ENCODE measurements around the gene ACKR1.
A peak's percentile ranks its signal among the peaks of the same experiment; 100 is the strongest.

Gene ACKR1

DNA sequence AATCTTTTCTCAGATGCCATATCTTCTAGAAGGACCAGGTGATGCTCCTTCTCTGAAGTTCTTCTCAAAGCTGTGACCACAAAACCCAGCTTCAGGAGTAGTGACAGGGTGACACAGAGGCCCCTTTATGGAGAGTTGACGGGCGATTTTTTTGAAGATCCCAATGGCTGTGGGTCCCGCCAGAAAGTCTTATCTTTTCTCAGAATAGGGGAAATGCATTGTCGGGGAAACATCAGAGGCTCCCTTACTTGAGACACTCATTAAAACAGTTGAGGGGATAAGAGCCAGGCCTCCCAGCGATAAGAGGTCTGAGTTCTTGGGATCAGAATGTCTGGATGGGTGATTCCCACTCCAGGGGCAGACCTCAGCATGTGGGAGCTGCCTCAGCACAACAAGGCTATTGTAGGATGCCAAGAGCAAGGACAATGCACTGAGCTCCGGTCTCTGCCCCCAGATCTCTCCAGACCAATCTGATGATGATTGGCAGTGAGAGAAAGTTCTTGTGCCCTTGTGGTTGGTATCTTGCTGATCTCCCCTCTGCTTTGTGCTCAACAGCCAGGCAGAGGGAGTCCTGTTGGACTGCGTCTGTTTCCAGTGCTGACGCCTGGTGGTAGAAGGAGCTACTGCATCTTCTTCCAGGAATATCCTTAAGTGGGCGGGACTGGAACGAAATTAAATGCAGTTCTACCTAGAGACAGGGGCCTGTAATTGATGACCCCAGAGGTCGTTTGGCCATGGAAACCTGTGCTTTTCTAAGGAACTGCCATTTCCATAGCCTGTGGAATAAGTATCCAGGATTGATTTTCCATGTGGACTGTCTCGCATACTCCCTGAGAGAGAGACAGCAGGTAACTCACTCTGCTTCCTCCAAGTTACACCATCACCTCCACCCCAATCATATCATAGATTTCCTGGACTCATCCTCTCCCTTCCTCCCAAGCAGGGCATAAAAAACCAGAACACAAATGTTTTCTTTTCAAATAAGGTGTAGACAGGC, 6.8 kb upstream of the ACKR1 start:
- no peak overlapping the region for H3K4me2 ChIP-seq (ENCODE audit: low read length, poor library complexity, severe bottlenecking)
- H4K8ac ChIP-seq (ENCODE audit: low read length): no peak overlapping the region
- H3K23ac ChIP-seq (ENCODE audit: low read length in 2 of 2): no peak overlapping the region
- no peak overlapping the region for H2BK5ac ChIP-seq (ENCODE audit: low read depth, low read length, poor library complexity, severe bottlenecking)
- H3K27me3 ChIP-seq (ENCODE audit: control insufficient read depth in 1 of 2, insufficient read depth in 1 of 2, low read length in 2 of 2): peaks cover 4 to 51% of the 10 kb centered on the region in 2 experiments
- H3K9ac ChIP-seq (ENCODE audit: low read length): no peak overlapping the region
- 45% methylated on average over 12 of the region's 12 CpGs for WGBS
- H2AK5ac ChIP-seq (ENCODE audit: low read length, severe bottlenecking): no peak overlapping the region
- no peaks in the 10 kb centered on the region for H3K4me1 ChIP-seq (ENCODE audit: control insufficient read depth, insufficient read depth, low read depth, low read length)
- no peak overlapping the region for H3K4me3 ChIP-seq (ENCODE audit: insufficient read depth in 1 of 2, low read depth in 1 of 2, low read length in 2 of 2)
- no peak overlapping the region for H4K91ac ChIP-seq (ENCODE audit: low read length)
- H3K4ac ChIP-seq (ENCODE audit: low read depth in 1 of 2, low read length in 2 of 2): no peak overlapping the region
- no peaks in the 10 kb centered on the region for H3K9me3 ChIP-seq (ENCODE audit: control insufficient read depth, low read length)
- no peak overlapping the region for H2BK12ac ChIP-seq (ENCODE audit: low read length in 2 of 2)
- no peak overlapping the region for H2AFZ ChIP-seq (ENCODE audit: low read depth, low read length)
- no peaks in the 10 kb centered on the region for H3K79me1 ChIP-seq (replicated peaks; ENCODE audit: low read length, poor library complexity, severe bottlenecking)
- no peak overlapping the region for H3K14ac ChIP-seq (ENCODE audit: low read length in 2 of 2)
- H3K36me3 ChIP-seq (ENCODE audit: control insufficient read depth in 1 of 2, insufficient read depth in 2 of 2, low read depth in 1 of 2, low read length in 2 of 2): no peaks in the 10 kb centered on the region
- H2BK120ac ChIP-seq (ENCODE audit: low read depth, low read length): no peak overlapping the region
- H2BK15ac ChIP-seq (ENCODE audit: low read depth, poor library complexity, severe bottlenecking): no peak overlapping the region
- H3K18ac ChIP-seq (ENCODE audit: low read depth in 1 of 2, low read length in 2 of 2): no peak overlapping the region
- no peak overlapping the region for H3K27ac ChIP-seq (ENCODE audit: low read length, poor library complexity, severe bottlenecking)
- peak; percentile 63 for DNase-seq

DNA sequence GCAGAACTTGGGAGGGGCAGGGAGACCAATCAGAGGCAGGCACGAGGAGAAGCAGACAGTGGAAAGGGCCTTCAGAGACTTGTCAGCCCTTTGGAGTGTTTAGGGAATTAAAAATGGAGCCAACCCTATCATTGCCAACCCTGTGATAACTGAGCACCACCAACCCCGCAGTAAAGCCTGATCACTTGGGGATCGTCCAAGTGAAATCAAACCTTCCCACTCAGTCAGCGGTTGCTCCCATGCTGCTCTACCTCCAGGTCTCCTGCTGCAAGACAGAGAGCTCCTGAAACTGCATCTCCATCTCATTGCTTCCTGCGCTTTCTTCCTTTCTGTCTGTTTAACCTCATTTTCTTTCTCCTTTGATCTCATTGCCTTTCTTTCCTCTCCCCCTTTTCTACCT, 4.8 kb upstream of the ACKR1 start:
- Histone ChIP-seq H2BK5ac (ENCODE audit: low read depth, low read length, poor library complexity, severe bottlenecking) (no peak overlapping the region), H3K27me3 (ENCODE audit: control insufficient read depth in 1 of 2, insufficient read depth in 1 of 2, low read length in 2 of 2) (peaks cover 12 to 63% of the 10 kb centered on the region in 2 experiments), H4K91ac (ENCODE audit: low read length) (no peak overlapping the region), H4K8ac (ENCODE audit: low read length) (no peak overlapping the region), H3K9me3 (ENCODE audit: control insufficient read depth, low read length) (no peaks in the 10 kb centered on the region), H3K27ac (ENCODE audit: low read length, poor library complexity, severe bottlenecking) (no peak overlapping the region), H2BK120ac (ENCODE audit: low read depth, low read length) (no peak overlapping the region), H3K9ac (ENCODE audit: low read length) (no peak overlapping the region), H3K36me3 (ENCODE audit: control insufficient read depth in 1 of 2, insufficient read depth in 2 of 2, low read depth in 1 of 2, low read length in 2 of 2) (no peaks in the 10 kb centered on the region), H2BK12ac (ENCODE audit: low read length in 2 of 2) (no peak overlapping the region), H2AFZ (ENCODE audit: low read depth, low read length) (no peak overlapping the region), H3K23ac (ENCODE audit: low read length in 2 of 2) (no peak overlapping the region), H3K18ac (ENCODE audit: low read depth in 1 of 2, low read length in 2 of 2) (no peak overlapping the region), H2AK5ac (ENCODE audit: low read length, severe bottlenecking) (no peak overlapping the region), H3K4me2 (ENCODE audit: low read length, poor library complexity, severe bottlenecking) (no peak overlapping the region), H3K4me1 (ENCODE audit: control insufficient read depth, insufficient read depth, low read depth, low read length) (no peaks in the 10 kb centered on the region), H3K4me3 (ENCODE audit: insufficient read depth in 1 of 2, low read depth in 1 of 2, low read length in 2 of 2) (no peak overlapping the region), H3K4ac (ENCODE audit: low read depth in 1 of 2, low read length in 2 of 2) (no peak overlapping the region), H3K79me1 (replicated peaks; ENCODE audit: low read length, poor library complexity, severe bottlenecking) (no peaks in the 10 kb centered on the region), H2BK15ac (ENCODE audit: low read depth, poor library complexity, severe bottlenecking) (no peak overlapping the region), H3K14ac (ENCODE audit: low read length in 2 of 2) (no peak overlapping the region)
- WGBS: 77% methylated on average over 5 of the region's 5 CpGs
- no peak for DNase-seq

DNA sequence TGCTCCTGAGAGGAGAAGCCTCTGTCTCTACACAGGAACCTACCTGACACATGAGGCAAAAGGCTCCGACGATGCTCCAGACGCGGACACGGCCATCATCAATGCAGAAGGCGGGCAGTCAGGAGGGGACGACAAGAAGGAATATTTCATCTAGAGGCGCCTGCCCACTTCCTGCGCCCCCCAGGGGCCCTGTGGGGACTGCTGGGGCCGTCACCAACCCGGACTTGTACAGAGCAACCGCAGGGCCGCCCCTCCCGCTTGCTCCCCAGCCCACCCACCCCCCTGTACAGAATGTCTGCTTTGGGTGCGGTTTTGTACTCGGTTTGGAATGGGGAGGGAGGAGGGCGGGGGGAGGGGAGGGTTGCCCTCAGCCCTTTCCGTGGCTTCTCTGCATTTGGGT, 3.9 kb upstream of the ACKR1 start:
- H3K27me3 ChIP-seq (ENCODE audit: control insufficient read depth in 1 of 2, insufficient read depth in 1 of 2, low read length in 2 of 2): peaks cover 12 to 66% of the 10 kb centered on the region in 2 experiments
- H4K8ac ChIP-seq (ENCODE audit: low read length): no peak overlapping the region
- H3K4me1 ChIP-seq (ENCODE audit: control insufficient read depth, insufficient read depth, low read depth, low read length): no peaks in the 10 kb centered on the region
- no peak overlapping the region for H2BK12ac ChIP-seq (ENCODE audit: low read length in 2 of 2)
- H3K9ac ChIP-seq (ENCODE audit: low read length): no peak overlapping the region
- no peak overlapping the region for H2BK120ac ChIP-seq (ENCODE audit: low read depth, low read length)
- no peaks in the 10 kb centered on the region for H3K9me3 ChIP-seq (ENCODE audit: control insufficient read depth, low read length)
- no peak overlapping the region for H3K27ac ChIP-seq (ENCODE audit: low read length, poor library complexity, severe bottlenecking)
- no peak overlapping the region for H4K91ac ChIP-seq (ENCODE audit: low read length)
- H3K14ac ChIP-seq (ENCODE audit: low read length in 2 of 2): no peak overlapping the region
- no peaks in the 10 kb centered on the region for H3K79me1 ChIP-seq (replicated peaks; ENCODE audit: low read length, poor library complexity, severe bottlenecking)
- no peak overlapping the region for H2AFZ ChIP-seq (ENCODE audit: low read depth, low read length)
- no peak overlapping the region for H2BK5ac ChIP-seq (ENCODE audit: low read depth, low read length, poor library complexity, severe bottlenecking)
- H3K4me2 ChIP-seq (ENCODE audit: low read length, poor library complexity, severe bottlenecking): no peak overlapping the region
- no peak overlapping the region for H3K4ac ChIP-seq (ENCODE audit: low read depth in 1 of 2, low read length in 2 of 2)
- no peak overlapping the region for H2BK15ac ChIP-seq (ENCODE audit: low read depth, poor library complexity, severe bottlenecking)
- H3K36me3 ChIP-seq (ENCODE audit: control insufficient read depth in 1 of 2, insufficient read depth in 2 of 2, low read depth in 1 of 2, low read length in 2 of 2): no peaks in the 10 kb centered on the region
- DNase-seq: no peak
- 87% methylated on average over 9 of the region's 18 CpGs for WGBS
- no peak overlapping the region for H3K4me3 ChIP-seq (ENCODE audit: insufficient read depth in 1 of 2, low read depth in 1 of 2, low read length in 2 of 2)
- no peak overlapping the region for H3K23ac ChIP-seq (ENCODE audit: low read length in 2 of 2)
- no peak overlapping the region for H2AK5ac ChIP-seq (ENCODE audit: low read length, severe bottlenecking)
- no peak overlapping the region for H3K18ac ChIP-seq (ENCODE audit: low read depth in 1 of 2, low read length in 2 of 2)

DNA sequence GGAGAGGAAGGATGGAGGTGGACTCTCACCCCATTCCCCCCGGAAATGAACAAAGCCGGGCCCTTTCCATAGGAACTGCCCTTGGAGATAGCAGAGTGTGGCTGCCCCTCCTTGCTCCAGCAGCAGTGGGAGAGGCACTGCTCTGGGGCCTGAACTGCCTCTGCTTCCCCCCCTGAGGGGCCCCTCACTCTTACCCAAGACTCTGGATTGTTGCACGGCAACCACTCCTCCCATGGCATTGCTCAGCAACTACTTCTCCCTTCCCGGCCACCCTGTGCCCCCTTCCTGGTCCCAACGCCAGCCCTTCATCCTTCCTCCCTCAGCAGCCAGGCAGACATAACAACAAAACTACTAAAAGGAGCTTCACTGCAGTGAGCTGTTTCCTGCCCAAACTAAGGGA, 3.0 kb upstream of the ACKR1 start:
- 77% methylated on average over 4 of the region's 5 CpGs for WGBS
- no peak overlapping the region for H3K4me2 ChIP-seq (ENCODE audit: low read length, poor library complexity, severe bottlenecking)
- no peak overlapping the region for H2BK12ac ChIP-seq (ENCODE audit: low read length in 2 of 2)
- peaks cover 18 to 66% of the 10 kb centered on the region in 2 experiments for H3K27me3 ChIP-seq (ENCODE audit: control insufficient read depth in 1 of 2, insufficient read depth in 1 of 2, low read length in 2 of 2)
- no peak overlapping the region for H2AK5ac ChIP-seq (ENCODE audit: low read length, severe bottlenecking)
- no peak overlapping the region for H3K14ac ChIP-seq (ENCODE audit: low read length in 2 of 2)
- no peak overlapping the region for H3K23ac ChIP-seq (ENCODE audit: low read length in 2 of 2)
- H3K4me1 ChIP-seq (ENCODE audit: control insufficient read depth, insufficient read depth, low read depth, low read length): no peaks in the 10 kb centered on the region
- no peak for DNase-seq
- no peaks in the 10 kb centered on the region for H3K36me3 ChIP-seq (ENCODE audit: control insufficient read depth in 1 of 2, insufficient read depth in 2 of 2, low read depth in 1 of 2, low read length in 2 of 2)
- no peak overlapping the region for H2BK5ac ChIP-seq (ENCODE audit: low read depth, low read length, poor library complexity, severe bottlenecking)
- H2AFZ ChIP-seq (ENCODE audit: low read depth, low read length): no peak overlapping the region
- H4K8ac ChIP-seq (ENCODE audit: low read length): no peak overlapping the region
- no peak overlapping the region for H3K4ac ChIP-seq (ENCODE audit: low read depth in 1 of 2, low read length in 2 of 2)
- no peak overlapping the region for H3K4me3 ChIP-seq (ENCODE audit: insufficient read depth in 1 of 2, low read depth in 1 of 2, low read length in 2 of 2)
- no peak overlapping the region for H3K27ac ChIP-seq (ENCODE audit: low read length, poor library complexity, severe bottlenecking)
- no peak overlapping the region for H4K91ac ChIP-seq (ENCODE audit: low read length)
- no peak overlapping the region for H2BK15ac ChIP-seq (ENCODE audit: low read depth, poor library complexity, severe bottlenecking)
- no peak overlapping the region for H3K18ac ChIP-seq (ENCODE audit: low read depth in 1 of 2, low read length in 2 of 2)
- no peak overlapping the region for H3K9ac ChIP-seq (ENCODE audit: low read length)
- H3K79me1 ChIP-seq (replicated peaks; ENCODE audit: low read length, poor library complexity, severe bottlenecking): no peaks in the 10 kb centered on the region
- no peaks in the 10 kb centered on the region for H3K9me3 ChIP-seq (ENCODE audit: control insufficient read depth, low read length)
- no peak overlapping the region for H2BK120ac ChIP-seq (ENCODE audit: low read depth, low read length)

Data from mesenchymal stem cell (in vitro differentiated cells and primary cell).